ENCODE measurements around the gene FOLR3. TPM values are rescaled to one million over a fixed set of nuclear protein-coding genes. Genes with fewer than 3 reads are reported as not detected.

FOLR3 gene
- total and polyA plus RNA-seq, 2 donors (not counting 1 experiment from before 2014, with no cell fraction given) = 0.99 to 1.4 TPM

GRCh38 chr11:72177656-72178055, 42.1 kb downstream of the FOLR3 start:
- Histone ChIP-seq H3K9ac (ENCODE audit: insufficient read depth, low read length) (no peak overlapping the region), H3K27me3 (ENCODE audit: control insufficient read depth, insufficient read depth, low read length) (no peaks in the 10 kb centered on the region), H2AFZ (ENCODE audit: low read length) (no peak overlapping the region), H3K4me2 (ENCODE audit: extremely low read depth, insufficient read depth, low read length) (no peak overlapping the region), H3K79me2 (ENCODE audit: control insufficient read depth, insufficient read depth, low read length) (no peaks in the 10 kb centered on the region), H3K36me3 (ENCODE audit: control insufficient read depth, insufficient read depth, low read length) (no peaks in the 10 kb centered on the region), H3K4me3 (replicated peaks in 1 of 4; ENCODE audit: control extremely low read depth in 1 of 4, insufficient read depth in 1 of 4, low read depth in 3 of 4, low read length in 4 of 4) (no peak overlapping the region), H3K9me3 (ENCODE audit: control insufficient read depth, insufficient read depth, low read depth, low read length) (no peaks in the 10 kb centered on the region), H4K20me1 (ENCODE audit: control insufficient read depth, extremely low read depth, insufficient read depth, low read length) (no peaks in the 10 kb centered on the region), H3K27ac (ENCODE audit: insufficient read depth, low read length) (no peak overlapping the region), H3K4me1 (ENCODE audit: control insufficient read depth, extremely low read depth, insufficient read depth, low read length) (no peaks in the 10 kb centered on the region)
- no peak for TF ChIP-seq EZH2 (IDR thresholded peaks at IDR 0.05; ENCODE audit: low read length, missing control alignments)
- no peak for TF ChIP-seq CTCF (conservative IDR thresholded peaks at IDR 0.05 in 1 of 2, IDR thresholded peaks at IDR 0.05 in 1 of 2; ENCODE audit: low read depth in 1 of 2, low read length in 2 of 2)
- no peak for DNase-seq (ENCODE audit: low read depth in 2 of 2)

- no peaks in the 10 kb centered on the region for H4K20me1 ChIP-seq (ENCODE audit: control insufficient read depth, extremely low read depth, insufficient read depth, low read length)
These were observed 43.7 kb downstream of the FOLR3 start for GRCh38 chr11:72179049-72179803.

More at GRCh38 chr11:72179049-72179803, 43.7 kb downstream of the FOLR3 start:
- no peak for DNase-seq (ENCODE audit: low read depth in 2 of 2)
- Histone ChIP-seq H3K4me3 (replicated peaks in 1 of 4; ENCODE audit: control extremely low read depth in 1 of 4, insufficient read depth in 1 of 4, low read depth in 3 of 4, low read length in 4 of 4) (no peak overlapping the region), H3K27me3 (ENCODE audit: control insufficient read depth, insufficient read depth, low read length) (no peaks in the 10 kb centered on the region), H3K9ac (ENCODE audit: insufficient read depth, low read length) (no peak overlapping the region), H3K27ac (ENCODE audit: insufficient read depth, low read length) (no peak overlapping the region), H3K4me2 (ENCODE audit: extremely low read depth, insufficient read depth, low read length) (no peak overlapping the region), H3K36me3 (ENCODE audit: control insufficient read depth, insufficient read depth, low read length) (no peaks in the 10 kb centered on the region), H2AFZ (ENCODE audit: low read length) (no peak overlapping the region), H3K4me1 (ENCODE audit: control insufficient read depth, extremely low read depth, insufficient read depth, low read length) (no peaks in the 10 kb centered on the region), H3K79me2 (ENCODE audit: control insufficient read depth, insufficient read depth, low read length) (no peaks in the 10 kb centered on the region), H3K9me3 (ENCODE audit: control insufficient read depth, insufficient read depth, low read depth, low read length) (no peaks in the 10 kb centered on the region)
- TF ChIP-seq CTCF (conservative IDR thresholded peaks at IDR 0.05 in 1 of 2, IDR thresholded peaks at IDR 0.05 in 1 of 2; ENCODE audit: low read depth in 1 of 2, low read length in 2 of 2) (no peak), EZH2 (IDR thresholded peaks at IDR 0.05; ENCODE audit: low read length, missing control alignments) (no peak)

Data from fibroblast of lung (primary cell).